Skeletal muscle satellite cell (primary cell): Measurements from ENCODE around the gene BTBD19.
A peak's percentile ranks its signal among the peaks of the same experiment; 100 is the strongest.
"Not testable (repeated sequence)": the region's sequence is repeated elsewhere in the genome, so short reads cannot be mapped to it uniquely, and the experiment has no call there.

Source experiments
- H3K27me3 ChIP-seq: 2 replicates; pipeline ENCODE4 v1.7.0; 2013; ENCODE audit warnings: low read length; ENCODE audit not compliant: control insufficient read depth, insufficient read depth
- H3K36me3 ChIP-seq: 2 replicates; pipeline ENCODE4 v1.7.0; 2013; ENCODE audit warnings: mild to moderate bottlenecking, control low read depth, low read length; ENCODE audit not compliant: insufficient read depth
- H3K4me1 ChIP-seq: 2 replicates; pipeline ENCODE4 v1.7.0; 2013; ENCODE audit warnings: low read length; ENCODE audit not compliant: control insufficient read depth, insufficient read depth
- H3K4me2 ChIP-seq: 2 replicates; pipeline ENCODE4 v1.7.0; 2013; ENCODE audit warnings: mild to moderate bottlenecking, low read length
- H3K4me3 ChIP-seq: 2 replicates; pipeline ENCODE4 v1.7.0; 2013; ENCODE audit warnings: low read length
- H3K9ac ChIP-seq: 2 replicates; pipeline ENCODE4 v1.7.0; 2013; ENCODE audit warnings: mild to moderate bottlenecking, low read depth, low read length, moderate library complexity
- H3K9me3 ChIP-seq: replicated peaks from 2 replicates; pipeline ENCODE4 v1.7.0; 2013; ENCODE audit warnings: mild to moderate bottlenecking, control low read depth, low read length

Gene BTBD19

DNA sequence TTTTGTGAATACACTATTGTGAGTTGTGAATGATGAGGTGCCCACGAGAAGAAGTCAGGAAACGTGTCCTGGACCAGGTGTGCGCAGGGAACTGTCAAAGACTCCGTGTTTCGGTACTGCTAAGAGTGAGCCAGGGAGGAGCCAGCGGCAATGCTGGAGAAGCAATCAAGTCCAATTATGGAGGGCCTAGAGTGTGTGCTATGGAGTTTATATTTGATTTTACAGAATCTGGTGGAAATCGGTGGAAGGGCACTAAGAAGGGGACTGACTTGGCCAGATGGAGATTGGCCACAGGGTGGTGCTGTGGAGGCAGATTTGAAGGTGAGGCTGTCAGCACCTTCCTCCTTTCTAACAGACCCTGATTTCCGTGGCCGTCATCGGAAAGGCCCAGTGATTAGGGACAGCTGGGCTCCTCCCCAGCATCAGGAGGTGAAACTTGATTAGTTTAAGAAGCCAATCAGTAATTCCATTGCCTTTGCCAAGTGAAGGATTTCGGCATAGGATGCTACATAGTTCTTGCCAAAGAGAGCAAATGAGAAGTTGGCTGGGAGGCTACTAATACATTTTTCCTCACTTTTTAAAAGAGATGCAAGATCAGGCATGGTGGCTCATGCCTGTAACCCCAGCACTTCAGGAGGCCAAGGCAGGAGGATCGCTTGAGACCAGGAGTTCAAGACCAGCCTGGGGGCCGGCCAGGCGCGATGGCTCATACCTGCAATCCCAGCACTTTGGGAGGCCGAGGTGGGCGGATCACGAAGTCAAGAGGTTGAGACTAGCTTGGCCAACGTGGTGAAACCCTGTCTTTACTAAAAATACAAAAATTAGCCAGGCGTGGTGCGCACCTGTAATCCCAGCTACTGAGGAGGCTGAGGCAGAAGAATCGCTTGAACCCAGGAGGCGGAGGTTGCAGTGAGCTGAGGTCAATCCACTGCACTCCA is 27.7 kb downstream of the BTBD19 start:
- Histone ChIP-seq H3K27me3 (no peaks in the 10 kb centered on the region), H3K9ac (no peak overlapping the region), H3K9me3 (no peaks in the 10 kb centered on the region), H3K4me3 (no peak overlapping the region), H3K4me2 (peak overlapping the region; percentile 63), H3K4me1 (no peaks in the 10 kb centered on the region), H3K36me3 (no peaks in the 10 kb centered on the region)

DNA sequence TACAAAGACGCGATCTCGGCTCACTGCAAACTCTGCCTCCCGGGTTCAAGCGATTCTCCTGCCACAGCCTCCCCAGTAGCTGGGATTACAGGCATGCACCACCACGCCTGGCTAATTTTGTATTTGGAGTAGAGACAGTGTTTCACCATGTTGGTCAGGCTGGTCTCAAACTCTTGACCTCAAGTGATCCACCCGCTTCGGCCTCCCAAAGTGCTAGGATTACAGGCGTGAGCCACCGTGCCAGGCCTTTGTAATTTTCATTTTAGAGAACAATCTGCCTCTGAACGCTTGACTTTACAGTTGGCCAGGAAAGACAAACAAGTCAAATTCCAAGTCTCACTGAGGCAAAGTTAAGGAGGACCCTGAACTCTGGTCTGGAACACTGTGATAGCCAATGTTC is 30.0 kb downstream of the BTBD19 start:
- not testable (repeated sequence) for H3K4me1 ChIP-seq, H3K9ac ChIP-seq, H3K36me3 ChIP-seq, H3K27me3 ChIP-seq, H3K4me3 ChIP-seq, H3K4me2 ChIP-seq, H3K9me3 ChIP-seq

DNA sequence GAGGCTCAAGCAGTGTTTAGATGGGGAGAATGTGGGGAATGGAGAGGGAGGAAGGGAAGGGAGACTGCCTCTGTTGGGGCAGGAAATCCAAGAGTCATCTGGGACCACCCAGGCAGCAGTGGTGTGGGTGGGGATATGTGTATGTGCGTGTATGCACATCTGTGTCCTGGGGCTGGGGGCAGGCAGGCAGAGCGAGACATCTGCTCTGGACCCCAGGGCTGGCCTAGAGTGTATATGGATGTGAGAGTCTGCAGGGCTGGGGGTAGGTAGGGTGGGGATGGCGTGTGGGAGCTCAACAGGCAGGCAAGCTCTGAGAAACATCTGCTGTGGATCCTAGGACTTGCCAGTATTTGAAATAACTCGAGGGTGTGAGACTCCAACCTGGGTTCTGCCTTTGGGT is 31.3 kb downstream of the BTBD19 start:
- no peaks in the 10 kb centered on the region for H3K27me3 ChIP-seq
- no peaks in the 10 kb centered on the region for H3K36me3 ChIP-seq
- no peak overlapping the region for H3K4me3 ChIP-seq
- no peak overlapping the region for H3K9ac ChIP-seq
- peaks cover 4% of the 10 kb centered on the region for H3K4me1 ChIP-seq
- H3K9me3 ChIP-seq = no peaks in the 10 kb centered on the region
- H3K4me2 ChIP-seq = no peak overlapping the region

DNA sequence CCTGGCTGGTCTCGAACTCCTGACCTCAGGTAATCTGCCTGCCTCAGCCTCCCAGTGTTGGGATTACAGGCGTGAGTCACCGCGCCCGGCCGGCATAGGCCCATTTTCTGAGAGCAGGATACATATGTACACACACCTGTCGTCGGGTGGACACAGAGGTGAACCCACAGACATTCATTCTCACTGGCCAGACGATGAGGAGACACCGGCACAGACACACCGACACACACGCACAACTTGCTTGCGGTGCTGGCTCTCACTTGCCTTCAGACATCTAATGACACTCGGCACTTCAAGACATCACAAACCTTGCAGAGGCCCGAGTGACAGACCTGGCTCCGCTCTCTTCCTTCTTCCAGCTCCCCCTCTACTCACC is 34.2 kb downstream of the BTBD19 start:
- H3K4me3 ChIP-seq = peak overlapping the region; percentile 76
- peak overlapping the region; percentile 94 for H3K4me2 ChIP-seq
- H3K4me1 ChIP-seq = peaks cover 4% of the 10 kb centered on the region
- H3K36me3 ChIP-seq = no peaks in the 10 kb centered on the region
- H3K27me3 ChIP-seq = no peaks in the 10 kb centered on the region
- H3K9me3 ChIP-seq = no peaks in the 10 kb centered on the region
- peak overlapping the region; percentile 71 for H3K9ac ChIP-seq

DNA sequence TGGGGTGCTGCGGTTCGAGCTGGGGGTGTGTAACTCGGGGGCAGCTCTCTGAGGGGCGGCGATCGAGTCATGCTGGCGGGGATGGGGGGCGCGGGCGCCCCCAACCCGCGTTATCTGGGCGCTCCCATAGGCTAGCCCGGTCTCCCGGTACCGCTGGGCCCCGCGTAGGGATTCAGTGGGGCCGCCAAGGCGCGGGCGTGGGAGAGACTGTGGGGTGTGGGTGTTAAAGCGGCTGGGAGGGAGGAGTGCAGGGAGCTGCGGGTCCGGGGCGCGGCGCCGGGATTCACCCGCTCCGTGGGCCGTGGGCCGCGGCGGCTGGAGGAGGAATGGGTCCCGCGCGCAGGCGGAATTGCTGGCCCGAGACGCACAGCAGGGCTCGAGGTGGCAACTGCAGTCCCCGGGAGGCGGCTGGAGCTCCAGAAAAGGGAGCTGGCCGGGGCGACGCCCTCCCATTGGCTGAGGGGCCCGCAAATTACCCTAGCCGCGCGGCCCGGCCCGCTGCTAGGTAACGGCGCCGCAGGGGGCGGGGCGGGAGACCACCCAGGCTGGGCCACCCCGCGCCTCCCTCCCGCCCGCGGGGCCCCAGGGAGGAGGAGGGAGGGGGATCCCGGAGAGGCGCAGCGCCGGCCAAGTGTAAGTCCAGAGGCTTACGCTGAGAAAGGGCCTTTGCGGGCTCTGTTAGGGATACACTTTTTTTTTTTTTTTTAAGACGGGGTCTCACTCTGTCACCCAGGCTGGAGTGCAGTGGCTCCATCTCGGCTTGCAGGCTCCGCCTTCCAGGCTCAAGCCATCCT is 34.7 kb downstream of the BTBD19 start, which contains the start of gene PTCH2:
Gene PTCH2 (minus strand): TSS at position 392 of the 794 bp plus-strand sequence. CDS start 321 bp downstream, at position 71.
- no peaks in the 10 kb centered on the region for H3K27me3 ChIP-seq
- peak within 1 kb of the TSS; percentile 94 for H3K4me2 ChIP-seq
- peaks cover 4% of the 10 kb centered on the region for H3K4me1 ChIP-seq
- no peaks in the 10 kb centered on the region for H3K36me3 ChIP-seq
- peak within 1 kb of the TSS; percentile 71 for H3K9ac ChIP-seq
- H3K9me3 ChIP-seq = no peaks in the 10 kb centered on the region
- peak within 1 kb of the TSS; percentile 76 for H3K4me3 ChIP-seq

DNA sequence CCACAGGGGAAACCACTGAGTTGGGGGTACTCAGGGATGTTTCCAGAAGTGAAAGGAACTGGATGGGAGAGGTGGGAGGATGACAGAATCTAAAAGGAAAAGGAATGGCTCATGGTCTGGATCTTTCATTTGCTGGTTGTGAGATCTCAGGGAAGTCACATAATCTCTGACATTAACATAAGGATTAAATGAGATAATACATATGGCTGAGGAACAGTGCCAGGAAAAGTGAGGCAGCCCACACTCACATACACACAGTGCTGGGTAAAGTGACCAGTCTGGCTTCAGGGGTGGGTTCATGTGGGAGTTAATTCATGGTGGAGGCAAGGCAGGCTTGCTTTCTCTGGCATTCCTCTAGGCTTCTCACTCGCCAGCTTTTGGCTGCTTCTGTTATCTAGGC is 38.7 kb downstream of the BTBD19 start:
- Histone ChIP-seq H3K36me3 (no peaks in the 10 kb centered on the region), H3K4me1 (peaks cover 4% of the 10 kb centered on the region), H3K4me2 (no peak overlapping the region), H3K9ac (no peak overlapping the region), H3K27me3 (no peaks in the 10 kb centered on the region), H3K9me3 (no peaks in the 10 kb centered on the region), H3K4me3 (no peak overlapping the region)

DNA sequence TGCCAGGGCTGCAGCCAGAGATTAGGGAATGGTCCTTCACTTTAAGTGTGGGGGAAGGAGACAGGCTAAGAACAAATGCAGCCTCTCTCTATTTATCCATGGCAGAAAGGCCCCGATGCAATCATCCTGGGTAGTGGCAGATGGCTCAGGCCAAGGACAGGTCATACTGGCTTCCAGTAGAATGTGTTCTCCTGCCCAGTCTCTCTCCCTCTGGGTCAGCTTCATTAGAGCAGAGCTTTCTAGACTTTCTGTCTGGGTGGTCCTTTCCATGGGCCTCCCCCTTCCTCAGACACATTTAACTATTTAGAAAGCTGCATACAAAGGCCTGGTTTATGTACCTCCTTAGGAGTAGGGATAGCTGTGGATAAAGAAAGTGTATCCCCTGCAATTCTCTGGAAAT is 39.5 kb downstream of the BTBD19 start:
- no peaks in the 10 kb centered on the region for H3K27me3 ChIP-seq
- no peaks in the 10 kb centered on the region for H3K9me3 ChIP-seq
- H3K9ac ChIP-seq = no peak overlapping the region
- H3K4me2 ChIP-seq = no peak overlapping the region
- H3K4me3 ChIP-seq = no peak overlapping the region
- no peaks in the 10 kb centered on the region for H3K36me3 ChIP-seq
- H3K4me1 ChIP-seq = peaks cover under 1% of the 10 kb centered on the region

DNA sequence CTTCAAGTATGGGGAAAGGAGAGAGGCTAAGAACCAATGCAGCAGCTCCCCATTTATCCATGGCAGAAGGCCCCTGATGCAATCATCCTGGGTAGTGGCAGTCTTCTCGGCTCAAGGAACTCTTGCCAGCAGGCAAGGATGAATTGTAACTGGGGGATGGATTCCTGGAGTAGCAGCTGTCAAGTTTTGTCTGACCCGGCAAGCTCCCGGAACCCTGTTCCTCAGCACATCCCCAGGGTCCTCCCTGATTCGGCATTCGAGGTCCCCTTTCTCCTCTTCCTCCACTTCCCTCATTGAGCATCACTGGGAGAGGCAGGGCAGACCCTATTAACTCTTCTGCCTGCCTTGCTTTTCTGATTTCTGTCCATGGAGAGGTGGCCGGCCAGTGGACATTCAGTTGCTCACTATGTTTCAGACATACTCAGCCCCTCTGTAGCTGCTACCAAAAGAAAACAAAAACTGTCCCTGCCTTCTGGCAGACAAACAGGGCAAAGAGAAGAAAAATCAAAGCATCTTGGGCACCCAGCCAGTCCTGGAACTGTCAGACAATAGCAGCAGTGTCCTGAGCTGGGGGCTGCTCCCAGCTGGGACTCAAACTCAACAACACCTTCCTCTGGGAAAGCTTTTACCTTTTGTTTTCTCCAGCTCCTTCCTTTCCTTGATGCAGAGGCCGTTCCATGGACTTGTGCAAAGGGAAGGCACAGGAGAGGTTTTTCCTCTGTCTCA is 40.3 kb downstream of the BTBD19 start:
- Histone ChIP-seq H3K9me3 (no peaks in the 10 kb centered on the region), H3K4me1 (no peaks in the 10 kb centered on the region), H3K9ac (no peak overlapping the region), H3K4me3 (no peak overlapping the region), H3K27me3 (no peaks in the 10 kb centered on the region), H3K36me3 (no peaks in the 10 kb centered on the region), H3K4me2 (no peak overlapping the region)

DNA sequence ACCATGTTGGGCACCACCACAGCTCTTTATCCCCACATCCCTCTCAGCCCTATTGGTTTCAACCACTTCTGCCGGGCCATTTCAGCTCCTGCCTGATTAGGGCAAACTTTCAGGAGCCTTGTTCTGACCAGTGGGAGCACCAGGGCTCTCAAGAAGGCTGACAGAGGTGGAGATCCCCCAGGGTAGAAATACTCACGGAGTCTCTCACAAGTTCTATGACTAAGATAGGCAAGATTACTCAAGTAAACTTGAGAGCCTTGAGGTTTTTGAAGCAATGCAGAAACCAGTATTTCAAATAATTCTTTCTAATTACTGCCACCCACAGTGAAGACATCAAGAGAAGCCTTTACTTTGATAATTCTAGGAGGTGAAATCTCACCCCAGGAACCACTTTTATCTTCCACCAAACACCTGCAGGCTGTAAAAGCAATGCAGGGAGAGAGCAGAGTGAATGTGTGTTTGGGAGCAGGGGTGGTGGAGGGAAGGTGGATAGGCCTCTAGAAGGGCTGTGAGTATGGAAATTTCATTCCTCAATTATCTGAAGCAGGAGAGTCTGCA is 41.3 kb downstream of the BTBD19 start:
- Histone ChIP-seq H3K4me2 (no peak overlapping the region), H3K27me3 (no peaks in the 10 kb centered on the region), H3K36me3 (no peaks in the 10 kb centered on the region)

DNA sequence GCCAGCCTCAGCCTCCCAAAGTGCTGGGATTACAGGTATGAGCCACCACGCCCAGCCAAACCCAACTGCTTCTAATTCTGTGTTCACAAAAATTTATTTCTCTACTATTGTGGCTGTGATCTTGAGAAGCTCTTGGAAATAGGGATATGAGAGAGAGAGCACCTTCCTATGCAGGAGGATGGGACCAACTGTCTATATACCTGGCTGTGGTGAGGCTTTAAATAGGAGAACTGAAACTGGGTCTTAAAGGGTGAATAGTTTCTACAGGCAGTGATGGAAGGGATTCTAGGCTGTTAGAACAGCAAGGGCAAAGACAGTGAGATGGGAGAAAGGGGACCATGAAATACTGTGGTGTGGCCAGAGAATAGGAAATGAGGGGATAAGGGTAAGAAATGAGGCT is 43.0 kb downstream of the BTBD19 start:
- H3K4me2 ChIP-seq = no peak overlapping the region
- H3K4me3 ChIP-seq = no peak overlapping the region

More for the DNA sequence above, 41.3 kb downstream of the BTBD19 start:
- Histone ChIP-seq H3K4me3 (no peak overlapping the region), H3K9ac (no peak overlapping the region), H3K4me1 (no peaks in the 10 kb centered on the region), H3K9me3 (no peaks in the 10 kb centered on the region)

DNA sequence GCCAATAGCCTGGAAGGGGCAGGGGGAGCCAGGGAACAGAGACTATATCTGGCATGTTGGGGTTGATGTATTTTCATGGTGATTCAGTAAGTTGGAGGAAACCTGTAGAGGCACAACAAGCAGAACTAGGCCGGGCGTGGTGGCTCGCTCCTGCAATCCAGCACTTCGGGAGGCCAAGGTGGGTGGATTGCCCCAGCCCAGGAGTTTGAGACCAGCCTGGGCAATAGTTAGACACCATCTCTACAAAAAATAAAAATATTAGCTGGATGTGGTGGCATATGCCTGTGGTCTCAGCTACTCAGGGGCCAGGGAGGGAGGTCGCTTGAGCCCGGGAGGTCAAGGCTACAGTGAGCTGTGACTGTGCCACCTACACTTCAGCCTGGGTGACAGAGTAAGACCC is 44.9 kb downstream of the BTBD19 start:
- no peaks in the 10 kb centered on the region for H3K4me1 ChIP-seq
- H3K36me3 ChIP-seq = peaks cover 5% of the 10 kb centered on the region
- H3K4me3 ChIP-seq = no peak overlapping the region

More for the DNA sequence above, 43.0 kb downstream of the BTBD19 start:
- H3K4me1 ChIP-seq = no peaks in the 10 kb centered on the region
- H3K9ac ChIP-seq = no peak overlapping the region
- H3K36me3 ChIP-seq = no peaks in the 10 kb centered on the region
- no peaks in the 10 kb centered on the region for H3K9me3 ChIP-seq
- no peaks in the 10 kb centered on the region for H3K27me3 ChIP-seq

More for the DNA sequence above, 44.9 kb downstream of the BTBD19 start:
- Histone ChIP-seq H3K27me3 (no peaks in the 10 kb centered on the region), H3K9me3 (no peaks in the 10 kb centered on the region), H3K9ac (no peak overlapping the region), H3K4me2 (no peak overlapping the region)
